KMS-11 (cell line): ENCODE data around the gene DDAH1.

ENCODE experiments used
- H2AFZ ChIP-seq: fragments of 200-600 bp; sonication (generic); 2 replicates; pipeline ENCODE4 v1.6.1; 2016; ENCODE audit warnings: antibody characterized with exemption, mixed run types, low read depth
- H3K27ac ChIP-seq: fragments of 200-600 bp; sonication (generic); 2 replicates; pipeline ENCODE4 v1.6.1; 2016; ENCODE audit warnings: mild to moderate bottlenecking, mixed run types
- H3K27me3 ChIP-seq: fragments of 200-600 bp; sonication (generic); 2 replicates; pipeline ENCODE4 v1.6.1; 2017; ENCODE audit warnings: mild to moderate bottlenecking, low read depth, mixed run types, moderate library complexity; ENCODE audit not compliant: insufficient read depth
- H3K36me3 ChIP-seq: fragments of 200-600 bp; sonication (generic); 2 replicates; pipeline ENCODE4 v1.6.1; 2017; ENCODE audit warnings: mild to moderate bottlenecking, mixed run types; ENCODE audit not compliant: insufficient read depth
- H3K4me1 ChIP-seq: fragments of 200-600 bp; sonication (generic); 2 replicates; pipeline ENCODE4 v1.6.1; 2016; ENCODE audit warnings: mild to moderate bottlenecking, low read depth, mixed run types; ENCODE audit not compliant: poor library complexity, severe bottlenecking
- H3K4me2 ChIP-seq: fragments of 200-600 bp; sonication (generic); 2 replicates; pipeline ENCODE4 v1.7.0; 2016; ENCODE audit warnings: mild to moderate bottlenecking, mixed run types
- H3K4me3 ChIP-seq: fragments of 200-600 bp; sonication (generic); IDR thresholded peaks from 2 replicates; pipeline ENCODE4 v1.6.1; 2017; ENCODE audit warnings: low read depth, low read length, mixed read lengths; ENCODE audit not compliant: insufficient read depth
- H3K79me2 ChIP-seq: fragments of 200-600 bp; sonication (generic); 2 replicates; pipeline ENCODE4 v1.6.1; 2016; ENCODE audit warnings: low read depth, mixed run types; ENCODE audit not compliant: insufficient read depth
- H3K9ac ChIP-seq: fragments of 200-600 bp; sonication (generic); 2 replicates; pipeline ENCODE4 v1.6.1; 2016; ENCODE audit warnings: mild to moderate bottlenecking, mixed run types
- H4K20me1 ChIP-seq: fragments of 200-600 bp; sonication (generic); 2 replicates; pipeline ENCODE4 v1.6.1; 2016; ENCODE audit warnings: mild to moderate bottlenecking, mixed run types; ENCODE audit not compliant: insufficient read depth
- TF ChIP-seq, protein P1 (sequence below): fragments of 200-600 bp; sonication (generic); conservative IDR thresholded peaks from 2 replicates; pipeline ENCODE4 v1.6.1; 2017; ENCODE audit warnings: low read depth, mild to moderate bottlenecking, antibody characterized with exemption, low read length, moderate library complexity, mixed read lengths

The DDAH1 gene

DNA sequence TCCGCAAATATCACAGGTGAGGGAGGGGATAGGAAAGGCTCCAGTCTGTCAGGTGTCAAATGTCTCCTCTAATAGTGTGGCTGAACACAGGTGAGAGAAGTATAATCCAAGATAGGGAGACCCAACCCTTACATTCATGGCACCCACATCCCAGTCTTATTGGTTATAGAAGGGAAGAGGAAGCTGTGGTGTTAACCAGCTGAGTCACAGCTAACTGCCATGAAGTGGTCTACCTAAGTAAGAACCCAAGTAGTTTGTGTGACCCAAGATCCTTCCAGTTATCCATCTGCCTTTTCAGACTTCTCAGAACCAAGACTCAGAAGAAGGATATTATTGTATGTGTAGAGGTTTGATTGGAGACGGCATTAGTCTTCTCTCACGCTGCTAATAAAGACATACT, 37.1 kb downstream of the DDAH1 start:
- no peaks in the 10 kb centered on the region for H3K4me1 ChIP-seq
- H3K36me3 ChIP-seq = no peaks in the 10 kb centered on the region
- no peak overlapping the region for H2AFZ ChIP-seq
- H3K27ac ChIP-seq = no peak overlapping the region
- H3K4me3 ChIP-seq = no peak overlapping the region
- H3K79me2 ChIP-seq = no peaks in the 10 kb centered on the region
- H3K9ac ChIP-seq = no peak overlapping the region
- no peaks in the 10 kb centered on the region for H3K27me3 ChIP-seq
- TF ChIP-seq, protein P1, sequence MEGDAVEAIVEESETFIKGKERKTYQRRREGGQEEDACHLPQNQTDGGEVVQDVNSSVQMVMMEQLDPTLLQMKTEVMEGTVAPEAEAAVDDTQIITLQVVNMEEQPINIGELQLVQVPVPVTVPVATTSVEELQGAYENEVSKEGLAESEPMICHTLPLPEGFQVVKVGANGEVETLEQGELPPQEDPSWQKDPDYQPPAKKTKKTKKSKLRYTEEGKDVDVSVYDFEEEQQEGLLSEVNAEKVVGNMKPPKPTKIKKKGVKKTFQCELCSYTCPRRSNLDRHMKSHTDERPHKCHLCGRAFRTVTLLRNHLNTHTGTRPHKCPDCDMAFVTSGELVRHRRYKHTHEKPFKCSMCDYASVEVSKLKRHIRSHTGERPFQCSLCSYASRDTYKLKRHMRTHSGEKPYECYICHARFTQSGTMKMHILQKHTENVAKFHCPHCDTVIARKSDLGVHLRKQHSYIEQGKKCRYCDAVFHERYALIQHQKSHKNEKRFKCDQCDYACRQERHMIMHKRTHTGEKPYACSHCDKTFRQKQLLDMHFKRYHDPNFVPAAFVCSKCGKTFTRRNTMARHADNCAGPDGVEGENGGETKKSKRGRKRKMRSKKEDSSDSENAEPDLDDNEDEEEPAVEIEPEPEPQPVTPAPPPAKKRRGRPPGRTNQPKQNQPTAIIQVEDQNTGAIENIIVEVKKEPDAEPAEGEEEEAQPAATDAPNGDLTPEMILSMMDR = no peak
- H4K20me1 ChIP-seq = no peaks in the 10 kb centered on the region
- H3K4me2 ChIP-seq = no peak overlapping the region

DNA sequence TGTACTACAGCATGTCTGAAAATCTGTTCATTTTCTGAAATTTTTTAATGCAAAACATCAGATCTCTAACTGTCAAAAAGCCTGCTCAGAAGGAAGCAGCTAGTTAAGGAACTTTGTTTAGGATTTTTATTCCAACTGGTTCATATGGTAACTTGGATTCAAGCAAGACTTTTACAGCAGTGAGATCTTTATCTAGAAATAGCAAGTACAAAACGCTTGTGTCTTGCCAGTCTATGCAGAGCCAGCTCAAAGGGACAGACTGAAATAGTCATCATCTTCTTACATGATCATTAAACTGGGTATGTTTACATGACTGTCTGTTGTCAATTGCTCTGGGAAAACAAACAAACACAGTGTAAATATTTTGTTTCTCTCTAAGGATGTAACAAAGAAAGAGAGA, 37.6 kb downstream of the DDAH1 start:
- no peak overlapping the region for H3K4me3 ChIP-seq
- H3K36me3 ChIP-seq = no peaks in the 10 kb centered on the region
- H3K27me3 ChIP-seq = no peaks in the 10 kb centered on the region
- H3K27ac ChIP-seq = no peak overlapping the region
- TF ChIP-seq, protein P1 = no peak
- H3K4me1 ChIP-seq = no peaks in the 10 kb centered on the region
- H3K79me2 ChIP-seq = no peaks in the 10 kb centered on the region
- H3K9ac ChIP-seq = no peak overlapping the region
- no peaks in the 10 kb centered on the region for H4K20me1 ChIP-seq
- H3K4me2 ChIP-seq = no peak overlapping the region
- no peak overlapping the region for H2AFZ ChIP-seq

DNA sequence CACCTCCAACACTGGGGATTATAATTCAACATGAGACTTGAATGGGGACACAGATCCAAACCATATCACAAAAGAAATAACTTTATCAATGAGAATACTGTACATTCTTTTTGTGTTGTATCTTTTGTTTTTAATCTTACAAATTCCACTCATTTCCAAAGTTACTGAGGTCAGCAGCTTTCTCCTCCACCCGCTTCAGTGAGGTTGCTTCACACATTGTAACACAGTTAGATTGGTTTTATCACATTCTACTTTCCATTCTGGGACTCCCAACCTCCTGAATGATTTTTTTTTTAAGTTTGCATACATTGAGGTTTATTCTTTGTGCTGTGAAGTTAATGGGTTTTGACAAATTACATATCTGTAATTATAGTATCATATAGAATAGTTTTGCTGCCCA, 43.8 kb downstream of the DDAH1 start:
- no peaks in the 10 kb centered on the region for H3K36me3 ChIP-seq
- no peaks in the 10 kb centered on the region for H4K20me1 ChIP-seq
- no peak overlapping the region for H2AFZ ChIP-seq
- no peak overlapping the region for H3K4me3 ChIP-seq
- H3K4me2 ChIP-seq = no peak overlapping the region
- H3K27me3 ChIP-seq = no peaks in the 10 kb centered on the region
- TF ChIP-seq, protein P1 = no peak
- H3K27ac ChIP-seq = no peak overlapping the region
- no peak overlapping the region for H3K9ac ChIP-seq
- H3K4me1 ChIP-seq = no peaks in the 10 kb centered on the region
- no peaks in the 10 kb centered on the region for H3K79me2 ChIP-seq

DNA sequence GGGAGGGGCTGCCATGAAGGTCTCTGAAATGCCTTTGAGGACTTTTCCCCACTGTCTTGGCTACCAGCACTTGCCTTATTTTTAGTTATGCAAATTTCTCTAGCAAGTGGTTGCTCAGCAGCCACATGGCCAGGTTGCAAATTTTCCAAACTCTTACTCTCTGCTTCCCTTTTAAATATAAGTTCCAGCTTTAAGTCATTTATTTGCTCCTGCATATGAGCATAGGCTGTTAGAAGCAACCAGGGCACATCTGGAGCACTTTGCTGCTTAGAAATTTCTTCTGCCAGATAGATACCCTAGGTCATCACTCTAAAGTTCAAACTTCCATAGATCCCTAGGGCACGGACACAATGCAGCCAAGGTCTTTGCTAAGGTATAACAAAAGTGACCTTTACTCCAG, 44.8 kb downstream of the DDAH1 start:
- Histone ChIP-seq H3K4me1 (no peaks in the 10 kb centered on the region), H3K4me2 (no peak overlapping the region)

More for the DNA sequence above, 44.8 kb downstream of the DDAH1 start:
- no peaks in the 10 kb centered on the region for H3K79me2 ChIP-seq
- no peak overlapping the region for H2AFZ ChIP-seq
- H3K27ac ChIP-seq = no peak overlapping the region
- no peaks in the 10 kb centered on the region for H3K36me3 ChIP-seq
- H3K27me3 ChIP-seq = no peaks in the 10 kb centered on the region
- H4K20me1 ChIP-seq = no peaks in the 10 kb centered on the region
- H3K4me3 ChIP-seq = no peak overlapping the region
- TF ChIP-seq, protein P1 = no peak
- no peak overlapping the region for H3K9ac ChIP-seq
